ENCODE data around the gene KIF2C.

DNA sequence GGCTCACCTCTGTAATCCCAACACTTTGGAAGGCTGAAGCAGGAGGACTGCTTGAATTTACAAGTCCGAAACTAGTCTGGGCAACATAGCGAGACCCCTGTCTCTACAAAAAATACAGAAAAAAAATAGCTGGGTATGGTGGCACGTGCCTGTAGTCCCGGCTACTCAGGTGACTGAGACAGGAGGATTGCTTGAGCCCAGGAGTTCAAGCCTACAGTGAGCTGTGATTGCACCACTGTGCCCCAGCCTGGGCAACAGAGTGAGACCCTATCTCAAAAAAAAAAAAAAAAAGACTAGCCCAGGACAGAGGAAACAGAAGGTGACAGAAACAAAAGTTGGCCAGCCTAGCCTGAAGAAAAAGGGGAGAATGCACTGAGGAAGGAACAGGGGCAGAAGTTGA, 44.0 kb upstream of the KIF2C start:
- TF ChIP-seq, protein P1, sequence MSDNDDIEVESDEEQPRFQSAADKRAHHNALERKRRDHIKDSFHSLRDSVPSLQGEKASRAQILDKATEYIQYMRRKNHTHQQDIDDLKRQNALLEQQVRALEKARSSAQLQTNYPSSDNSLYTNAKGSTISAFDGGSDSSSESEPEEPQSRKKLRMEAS (IDR thresholded peaks at IDR 0.05) = no peak
- TF ChIP-seq E2F6 (IDR thresholded peaks at IDR 0.05; ENCODE audit: borderline replicate concordance, low read depth) (no peak), NFE2L2 (conservative IDR thresholded peaks at IDR 0.05; ENCODE audit: low read length) (no peak), PHF8 (IDR thresholded peaks at IDR 0.05; ENCODE audit: borderline replicate concordance, low read depth) (no peak), JUN (IDR thresholded peaks at IDR 0.05) (no peak), POLR2A (IDR thresholded peaks at IDR 0.05; ENCODE audit: low read length) (no peak), CHD2 (IDR thresholded peaks at IDR 0.05; ENCODE audit: low read length, partially characterized antibody) (no peak), ATOH8 (CRISPR knock-in tag; IDR thresholded peaks at IDR 0.05; ENCODE audit: low read depth) (no peak), SMC3 (IDR thresholded peaks at IDR 0.05) (no peak), ELK1 (IDR thresholded peaks at IDR 0.05; ENCODE audit: low read depth, low read length) (no peak), JUNB (IDR thresholded peaks at IDR 0.05) (no peak)
- TF ChIP-seq, protein P2, sequence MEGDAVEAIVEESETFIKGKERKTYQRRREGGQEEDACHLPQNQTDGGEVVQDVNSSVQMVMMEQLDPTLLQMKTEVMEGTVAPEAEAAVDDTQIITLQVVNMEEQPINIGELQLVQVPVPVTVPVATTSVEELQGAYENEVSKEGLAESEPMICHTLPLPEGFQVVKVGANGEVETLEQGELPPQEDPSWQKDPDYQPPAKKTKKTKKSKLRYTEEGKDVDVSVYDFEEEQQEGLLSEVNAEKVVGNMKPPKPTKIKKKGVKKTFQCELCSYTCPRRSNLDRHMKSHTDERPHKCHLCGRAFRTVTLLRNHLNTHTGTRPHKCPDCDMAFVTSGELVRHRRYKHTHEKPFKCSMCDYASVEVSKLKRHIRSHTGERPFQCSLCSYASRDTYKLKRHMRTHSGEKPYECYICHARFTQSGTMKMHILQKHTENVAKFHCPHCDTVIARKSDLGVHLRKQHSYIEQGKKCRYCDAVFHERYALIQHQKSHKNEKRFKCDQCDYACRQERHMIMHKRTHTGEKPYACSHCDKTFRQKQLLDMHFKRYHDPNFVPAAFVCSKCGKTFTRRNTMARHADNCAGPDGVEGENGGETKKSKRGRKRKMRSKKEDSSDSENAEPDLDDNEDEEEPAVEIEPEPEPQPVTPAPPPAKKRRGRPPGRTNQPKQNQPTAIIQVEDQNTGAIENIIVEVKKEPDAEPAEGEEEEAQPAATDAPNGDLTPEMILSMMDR (IDR thresholded peaks at IDR 0.05) = no peak
- TF ChIP-seq, protein P3, sequence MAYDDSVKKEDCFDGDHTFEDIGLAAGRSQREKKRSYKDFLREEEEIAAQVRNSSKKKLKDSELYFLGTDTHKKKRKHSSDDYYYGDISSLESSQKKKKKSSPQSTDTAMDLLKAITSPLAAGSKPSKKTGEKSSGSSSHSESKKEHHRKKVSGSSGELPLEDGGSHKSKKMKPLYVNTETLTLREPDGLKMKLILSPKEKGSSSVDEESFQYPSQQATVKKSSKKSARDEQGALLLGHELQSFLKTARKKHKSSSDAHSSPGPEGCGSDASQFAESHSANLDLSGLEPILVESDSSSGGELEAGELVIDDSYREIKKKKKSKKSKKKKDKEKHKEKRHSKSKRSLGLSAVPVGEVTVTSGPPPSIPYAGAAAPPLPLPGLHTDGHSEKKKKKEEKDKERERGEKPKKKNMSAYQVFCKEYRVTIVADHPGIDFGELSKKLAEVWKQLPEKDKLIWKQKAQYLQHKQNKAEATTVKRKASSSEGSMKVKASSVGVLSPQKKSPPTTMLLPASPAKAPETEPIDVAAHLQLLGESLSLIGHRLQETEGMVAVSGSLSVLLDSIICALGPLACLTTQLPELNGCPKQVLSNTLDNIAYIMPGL (CRISPR knock-in tag; IDR thresholded peaks at IDR 0.05; ENCODE audit: borderline replicate concordance) = no peak
- TF ChIP-seq, protein P4, sequence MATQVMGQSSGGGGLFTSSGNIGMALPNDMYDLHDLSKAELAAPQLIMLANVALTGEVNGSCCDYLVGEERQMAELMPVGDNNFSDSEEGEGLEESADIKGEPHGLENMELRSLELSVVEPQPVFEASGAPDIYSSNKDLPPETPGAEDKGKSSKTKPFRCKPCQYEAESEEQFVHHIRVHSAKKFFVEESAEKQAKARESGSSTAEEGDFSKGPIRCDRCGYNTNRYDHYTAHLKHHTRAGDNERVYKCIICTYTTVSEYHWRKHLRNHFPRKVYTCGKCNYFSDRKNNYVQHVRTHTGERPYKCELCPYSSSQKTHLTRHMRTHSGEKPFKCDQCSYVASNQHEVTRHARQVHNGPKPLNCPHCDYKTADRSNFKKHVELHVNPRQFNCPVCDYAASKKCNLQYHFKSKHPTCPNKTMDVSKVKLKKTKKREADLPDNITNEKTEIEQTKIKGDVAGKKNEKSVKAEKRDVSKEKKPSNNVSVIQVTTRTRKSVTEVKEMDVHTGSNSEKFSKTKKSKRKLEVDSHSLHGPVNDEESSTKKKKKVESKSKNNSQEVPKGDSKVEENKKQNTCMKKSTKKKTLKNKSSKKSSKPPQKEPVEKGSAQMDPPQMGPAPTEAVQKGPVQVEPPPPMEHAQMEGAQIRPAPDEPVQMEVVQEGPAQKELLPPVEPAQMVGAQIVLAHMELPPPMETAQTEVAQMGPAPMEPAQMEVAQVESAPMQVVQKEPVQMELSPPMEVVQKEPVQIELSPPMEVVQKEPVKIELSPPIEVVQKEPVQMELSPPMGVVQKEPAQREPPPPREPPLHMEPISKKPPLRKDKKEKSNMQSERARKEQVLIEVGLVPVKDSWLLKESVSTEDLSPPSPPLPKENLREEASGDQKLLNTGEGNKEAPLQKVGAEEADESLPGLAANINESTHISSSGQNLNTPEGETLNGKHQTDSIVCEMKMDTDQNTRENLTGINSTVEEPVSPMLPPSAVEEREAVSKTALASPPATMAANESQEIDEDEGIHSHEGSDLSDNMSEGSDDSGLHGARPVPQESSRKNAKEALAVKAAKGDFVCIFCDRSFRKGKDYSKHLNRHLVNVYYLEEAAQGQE (IDR thresholded peaks at IDR 0.05) = no peak
